GM21390 (cell line): ENCODE data around the gene VIPAS39.

Experiments
- ATAC-seq: cut with Tn5 transposase; IDR thresholded peaks from one replicate; pipeline ENCODE4 v1.9.1; 2021; ENCODE audit not compliant: unreplicated experiment

VIPAS39 gene

DNA sequence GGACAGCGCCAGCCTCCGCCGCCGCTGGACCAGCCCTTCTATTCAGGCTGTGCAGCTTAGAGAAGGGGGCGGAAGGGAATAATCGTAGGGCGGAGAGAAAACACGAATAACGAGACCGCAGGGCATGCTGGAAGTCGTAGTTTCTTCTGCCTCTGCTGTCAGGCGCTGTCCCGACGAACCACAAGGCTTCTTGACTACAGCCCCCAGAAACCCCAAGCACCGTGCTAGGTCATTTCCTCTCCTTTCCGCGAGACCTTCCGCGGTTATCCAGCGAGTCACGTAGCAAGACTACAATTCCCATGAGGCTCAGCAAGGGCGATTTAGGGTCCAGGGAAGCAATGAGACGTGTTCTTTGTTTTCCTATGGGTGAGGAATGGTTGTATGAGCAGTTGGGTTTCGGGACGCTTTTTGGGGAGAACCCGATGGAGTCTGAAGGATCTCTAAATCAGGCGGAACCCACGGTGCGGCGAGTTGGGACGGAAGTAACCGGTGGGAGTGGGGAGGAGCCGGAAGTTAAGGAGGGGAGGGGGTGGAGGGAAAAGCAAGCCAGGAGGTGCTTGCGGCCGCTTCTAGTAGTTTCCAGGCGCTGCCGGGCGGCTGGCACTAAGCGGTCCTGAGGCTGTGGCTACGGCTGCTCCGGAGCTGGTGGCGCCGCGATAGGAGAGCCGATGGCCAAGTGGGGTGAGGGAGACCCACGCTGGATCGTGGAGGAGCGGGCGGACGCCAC lies at the start of gene VIPAS39, which contains the start of gene AHSA1:
Gene VIPAS39 (minus strand): TSS at position 80 of the 727 bp plus-strand sequence. CDS start 3,499 bp downstream, outside the sequence.
Gene AHSA1 (plus strand): TSS at position 572 of the 727 bp plus-strand sequence. CDS start 97 bp downstream, at position 669.
- peak; percentile 87 for ATAC-seq

DNA sequence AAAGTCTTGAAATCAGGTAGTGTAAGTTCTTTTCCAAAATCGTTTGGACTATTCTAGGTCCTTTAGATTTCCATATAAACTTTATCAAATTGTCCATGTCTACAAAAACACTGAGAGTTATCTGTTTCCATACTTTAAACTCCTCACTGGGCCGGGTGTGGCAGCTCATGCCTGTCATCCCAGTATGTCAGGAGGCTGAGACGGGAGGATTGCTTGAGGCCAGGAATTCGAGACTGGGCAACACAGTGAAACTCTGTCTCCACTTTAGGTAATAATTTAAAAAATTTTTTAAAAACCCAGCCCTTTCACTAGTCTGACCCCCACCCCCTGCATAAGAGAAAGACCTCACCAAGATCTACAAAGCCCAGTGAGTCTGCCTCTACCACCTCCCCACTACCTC lies 47.6 kb upstream of the VIPAS39 start:
- ATAC-seq, result no peak

DNA sequence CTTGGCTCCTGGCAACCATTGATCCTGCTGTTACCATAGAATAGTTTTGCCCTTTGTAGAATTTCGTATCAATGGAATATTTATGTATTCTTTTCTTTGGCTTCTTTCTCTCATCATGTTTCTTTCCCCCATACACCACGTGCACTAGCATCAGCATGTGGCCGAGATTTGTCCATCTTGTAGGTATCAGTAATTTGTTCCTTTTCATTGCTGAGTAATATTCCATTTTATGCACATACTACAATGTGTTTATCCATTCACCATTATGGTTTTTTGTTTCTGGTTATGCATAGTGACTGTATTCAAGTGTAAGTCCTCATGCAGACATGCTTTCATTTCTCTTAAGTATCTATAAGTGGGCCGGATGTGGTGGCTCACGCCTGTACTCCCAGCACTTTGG lies 45.7 kb upstream of the VIPAS39 start:
- no peak for ATAC-seq

DNA sequence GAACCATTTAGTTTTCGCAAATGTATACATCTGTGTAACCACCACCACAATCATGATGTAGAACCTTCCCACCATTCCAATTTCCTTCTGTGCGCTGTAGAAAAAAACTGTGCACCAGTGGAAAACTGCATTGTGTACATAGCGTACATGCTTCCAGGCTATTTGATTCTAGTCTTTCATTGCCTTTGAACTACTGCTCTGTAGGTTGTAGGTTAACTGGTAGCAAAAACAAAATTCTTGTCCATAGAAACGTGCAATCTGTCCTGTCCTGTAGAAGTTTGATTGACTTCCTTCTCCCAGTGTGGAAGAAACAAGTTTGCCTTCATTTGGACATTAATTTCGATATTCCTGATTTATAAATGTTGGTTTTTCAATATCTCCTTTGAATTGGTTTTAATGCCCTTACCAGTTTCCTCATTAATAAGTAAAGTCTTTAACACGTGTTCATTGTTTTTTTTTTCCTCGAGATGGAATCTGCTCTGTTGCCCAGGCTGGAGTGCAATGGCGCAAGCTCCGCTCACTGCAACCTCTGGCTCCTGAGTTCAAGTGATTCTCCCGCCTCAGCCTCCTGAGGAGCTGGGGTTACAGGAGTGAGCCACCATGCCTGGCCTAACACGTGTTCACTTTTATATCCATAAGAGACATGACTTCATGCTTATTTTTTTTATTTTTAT lies 44.8 kb upstream of the VIPAS39 start:
- ATAC-seq, result no peak

DNA sequence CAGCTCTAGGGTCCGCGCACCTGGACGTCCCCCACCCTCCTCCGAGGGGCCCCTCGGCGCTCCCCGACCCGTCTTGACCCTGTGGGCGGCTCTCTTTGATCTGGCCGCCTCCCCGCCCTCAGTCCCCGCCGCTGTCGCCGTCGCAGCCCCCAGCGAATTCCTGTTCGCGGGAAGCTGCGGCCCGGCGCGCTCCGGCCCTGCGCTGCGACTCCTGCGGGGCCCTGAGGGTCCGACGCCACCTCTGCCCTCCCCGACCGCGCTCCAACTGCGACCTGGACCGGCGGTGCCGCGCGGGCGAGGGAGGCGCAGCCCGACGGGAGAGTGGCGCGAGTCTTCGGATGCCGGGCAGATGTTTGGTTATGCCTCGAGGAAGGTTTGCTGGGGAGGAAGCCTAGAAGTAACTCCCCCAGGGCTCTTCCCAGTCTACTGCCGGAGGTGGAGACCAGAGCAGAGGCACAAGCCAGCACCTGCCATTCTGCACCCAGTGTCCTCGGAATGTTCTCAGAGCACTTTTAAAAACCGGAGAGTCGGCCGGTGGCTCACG lies 41.7 kb upstream of the VIPAS39 start:
- ATAC-seq, result peak; percentile 40

DNA sequence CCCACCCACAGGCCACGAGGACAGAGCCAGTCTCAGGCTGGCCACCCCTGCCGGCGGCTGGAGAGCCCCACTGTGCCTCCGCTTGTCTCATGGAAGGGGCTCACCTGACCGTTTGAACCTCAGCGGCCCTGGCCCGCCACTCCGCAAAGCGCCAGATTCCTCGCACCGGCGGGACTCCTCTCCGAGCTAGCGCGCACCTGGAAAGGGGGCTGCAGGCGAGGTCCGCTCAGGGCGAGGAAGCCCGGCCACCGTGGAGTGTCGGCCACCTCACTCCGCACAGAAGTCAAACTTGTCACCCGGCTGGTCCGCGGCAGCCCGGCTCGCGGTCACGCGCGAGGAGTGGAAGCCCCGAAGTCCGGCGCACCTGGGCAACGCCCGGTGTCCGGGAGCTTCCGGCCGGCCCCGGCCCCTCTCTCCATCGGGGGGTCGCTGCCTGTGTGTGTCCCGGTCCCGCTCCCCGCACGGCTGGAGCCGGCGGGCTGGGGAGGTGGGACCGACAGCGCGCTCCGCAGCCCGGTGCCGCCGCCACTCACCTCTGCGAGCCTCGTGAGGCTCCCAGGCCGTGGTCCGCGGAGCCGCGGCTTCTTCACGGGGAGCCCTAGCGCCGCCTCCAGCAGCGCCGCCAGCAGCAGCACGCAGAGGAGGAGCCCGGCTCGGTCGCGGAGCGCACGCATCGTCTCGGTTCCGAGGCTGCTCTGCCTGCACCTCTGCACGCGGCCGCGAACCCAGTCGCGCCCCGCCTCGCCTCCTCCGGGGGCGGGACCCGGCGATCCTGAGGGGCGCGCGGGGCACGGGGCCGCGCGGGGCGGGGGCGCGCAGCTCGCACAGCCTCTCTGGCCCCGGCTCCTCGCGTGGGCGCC lies 40.9 kb upstream of the VIPAS39 start, which contains the start of gene ISM2:
Gene ISM2 (minus strand): TSS at position 697 of the 860 bp plus-strand sequence. CDS start 23 bp downstream, at position 674.
- ATAC-seq, result peak; percentile 59

DNA sequence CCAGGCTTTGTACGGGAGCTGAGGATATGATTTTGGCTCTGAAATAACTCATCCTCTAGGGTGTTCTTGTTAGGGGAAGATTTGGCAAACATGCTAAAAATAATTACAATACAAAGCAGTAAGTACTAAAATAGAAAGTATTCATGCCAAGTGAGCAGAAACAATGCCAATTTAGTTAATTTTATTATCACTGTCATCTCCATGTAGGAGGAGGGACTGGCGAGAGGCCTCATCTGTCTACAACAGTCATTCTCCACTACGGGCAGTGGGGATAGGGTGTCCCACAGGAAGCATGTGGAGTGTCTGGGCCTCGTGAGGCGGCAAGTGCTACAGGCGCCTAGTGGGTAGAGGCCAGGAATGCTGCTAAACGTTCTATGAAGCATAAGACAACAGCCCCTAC lies 37.9 kb upstream of the VIPAS39 start:
- ATAC-seq, result no peak

DNA sequence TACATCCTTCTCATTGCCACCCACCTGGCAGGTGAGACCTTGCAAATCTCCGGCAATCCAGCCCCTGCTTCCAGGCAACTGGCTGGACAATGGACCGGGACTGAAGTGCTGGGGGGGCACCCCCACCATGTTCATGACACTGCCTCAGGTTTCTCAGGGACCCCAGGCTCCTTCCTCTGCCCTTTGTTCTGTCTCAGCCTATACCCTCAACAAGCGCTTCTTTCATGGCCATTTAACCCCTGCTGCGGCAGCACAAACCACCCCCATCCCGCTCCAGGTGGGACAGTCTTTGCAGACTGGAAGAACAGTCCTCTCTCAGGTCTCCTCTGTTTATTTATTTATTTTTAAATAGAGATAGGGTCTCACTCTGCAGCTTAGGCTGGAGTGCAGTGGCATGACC lies 33.7 kb upstream of the VIPAS39 start:
- ATAC-seq, result no peak

DNA sequence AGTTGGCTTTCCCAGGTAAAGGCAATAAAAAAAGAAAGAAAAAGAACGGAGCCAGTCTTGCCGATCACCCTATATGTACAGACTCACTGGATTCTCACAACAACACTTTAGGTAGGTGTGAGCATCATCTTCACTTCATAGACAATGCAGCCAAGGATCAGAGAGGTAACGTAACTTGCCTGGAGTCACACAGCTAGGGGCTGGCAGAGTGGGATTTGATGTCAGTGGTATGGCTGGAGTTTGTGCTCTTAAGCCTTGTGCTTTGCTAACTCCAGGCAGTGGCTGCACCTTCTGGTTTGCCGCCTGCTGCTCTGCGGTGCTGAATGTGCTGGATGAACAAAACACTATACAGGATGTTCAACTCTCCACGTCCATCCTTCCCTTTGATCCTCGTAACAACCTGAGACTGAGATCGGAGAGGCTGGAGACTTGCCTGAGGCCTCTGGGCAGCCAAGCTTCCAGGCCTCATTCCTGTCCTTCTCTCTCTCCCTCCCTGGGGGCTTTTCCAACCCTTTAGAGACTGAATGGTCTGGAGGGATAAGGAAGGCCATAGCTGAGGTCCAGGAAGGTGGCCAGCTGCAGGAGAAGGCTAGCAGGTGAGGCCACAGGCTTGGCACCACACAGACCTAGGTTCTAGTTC lies 33.1 kb upstream of the VIPAS39 start:
- ATAC-seq, result no peak

DNA sequence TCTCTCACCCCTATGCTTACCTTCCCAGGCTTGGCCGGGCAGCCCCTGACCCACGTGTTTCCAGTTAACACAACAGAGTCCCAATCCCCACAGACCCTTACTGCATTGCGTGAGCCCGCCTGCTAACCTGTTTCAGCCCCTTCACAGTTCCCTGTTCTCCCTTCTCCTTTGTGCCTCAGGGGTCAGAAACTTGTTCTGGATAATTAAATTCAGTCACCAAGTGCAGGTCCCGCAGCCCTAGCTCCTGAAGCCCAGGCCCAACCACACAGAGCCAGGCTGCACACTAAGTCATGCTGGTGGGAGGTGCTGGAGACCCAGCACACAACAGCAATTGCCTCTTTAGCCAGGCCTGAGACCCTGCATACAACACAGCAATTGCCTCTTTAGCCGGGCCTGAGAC lies 31.6 kb upstream of the VIPAS39 start:
- ATAC-seq, result no peak

DNA sequence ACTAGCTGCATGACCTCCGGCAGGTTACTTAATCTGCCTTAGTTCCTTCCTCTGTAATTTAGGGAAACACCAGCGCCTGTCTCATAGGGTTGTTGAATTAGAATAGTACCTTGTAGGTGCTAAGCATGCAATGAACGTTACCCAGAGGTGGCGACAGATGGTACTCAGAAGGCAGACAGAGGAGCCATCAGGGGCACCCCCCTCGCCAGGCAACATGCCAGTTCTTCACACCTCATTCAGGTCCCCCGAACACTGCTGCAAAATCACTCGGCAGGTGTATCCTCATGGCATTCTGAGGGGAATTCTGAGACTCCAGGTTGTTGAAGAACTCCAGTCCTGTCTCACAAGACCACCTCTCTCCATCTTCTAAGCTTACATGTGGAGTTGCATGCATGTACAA lies 31.2 kb upstream of the VIPAS39 start:
- no peak for ATAC-seq

DNA sequence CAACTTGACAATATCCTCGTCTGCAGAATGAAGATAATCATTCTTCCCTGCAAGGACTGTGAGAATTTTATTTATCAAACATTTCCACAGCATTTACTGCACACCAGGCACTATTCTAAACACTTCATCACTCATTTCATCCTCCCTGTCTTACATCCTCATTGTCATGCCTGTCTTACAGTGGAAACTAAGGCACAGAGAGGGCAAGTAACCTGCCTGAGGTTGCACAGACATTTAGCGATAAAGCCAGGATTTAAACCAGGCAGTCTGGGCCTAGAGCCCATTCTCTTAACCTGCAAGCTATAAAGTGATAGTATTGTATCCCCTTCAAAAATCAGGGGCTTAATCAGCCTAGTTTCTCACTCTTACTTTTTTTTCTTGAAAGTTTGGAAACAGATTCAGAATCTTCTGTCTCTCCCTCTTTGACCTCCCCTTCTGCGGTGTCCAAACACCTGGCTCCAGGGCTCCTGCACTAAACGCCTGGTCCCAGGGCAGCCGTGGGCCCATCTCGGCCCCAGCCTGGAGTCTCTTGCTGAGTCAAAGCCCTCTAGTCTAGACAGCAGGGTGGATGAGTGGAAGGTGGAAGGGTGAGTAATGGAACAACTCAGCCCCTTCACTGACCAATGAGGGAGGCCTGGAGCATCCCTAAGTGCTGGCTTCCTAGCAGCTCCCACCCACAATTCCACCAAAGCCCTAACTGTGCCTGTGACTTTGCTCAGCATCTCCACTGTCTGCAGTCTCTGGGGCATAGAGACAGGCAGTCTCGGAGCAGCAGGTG lies 28.7 kb upstream of the VIPAS39 start:
- ATAC-seq, result no peak

DNA sequence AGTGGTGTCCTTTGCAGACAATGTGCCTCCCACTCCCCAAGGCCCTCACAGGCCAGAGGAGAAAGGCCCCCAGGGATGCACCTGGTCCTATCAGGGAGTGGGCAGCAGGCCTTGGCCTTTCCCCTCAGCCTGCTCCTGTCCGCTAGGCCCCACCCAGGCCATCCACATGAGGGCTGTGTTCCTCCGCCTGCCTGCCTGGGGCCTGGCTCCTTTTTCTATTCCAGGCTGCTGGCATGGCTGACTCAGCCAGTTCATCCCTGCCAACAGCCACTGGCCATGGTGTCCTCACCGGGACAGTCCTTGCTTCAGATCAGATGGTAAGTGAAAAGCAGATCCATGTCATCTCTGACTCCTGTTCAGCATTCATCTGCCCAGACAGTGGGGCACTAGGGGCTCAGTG lies 27.9 kb upstream of the VIPAS39 start:
- ATAC-seq, result no peak

DNA sequence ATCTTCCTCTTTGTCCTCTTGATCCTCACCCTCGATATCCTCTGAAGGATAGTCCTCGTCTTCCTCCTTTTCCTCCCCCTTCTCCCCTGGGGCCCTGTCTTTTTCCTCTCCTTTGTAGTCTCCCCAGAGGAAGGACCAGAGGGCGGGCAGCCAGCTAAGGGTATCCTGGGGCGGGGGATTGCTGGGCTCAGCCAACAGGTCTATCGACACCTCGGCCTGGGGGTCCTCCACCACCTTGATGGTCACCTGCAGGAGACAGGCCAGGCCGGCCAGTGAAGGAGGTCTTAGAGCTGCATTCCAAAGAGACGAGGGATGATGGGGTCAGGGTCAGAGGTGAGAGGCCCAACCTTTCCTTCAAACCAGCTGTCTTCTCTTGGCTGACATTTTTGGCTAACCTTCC lies 25.0 kb upstream of the VIPAS39 start:
- ATAC-seq, result no peak

DNA sequence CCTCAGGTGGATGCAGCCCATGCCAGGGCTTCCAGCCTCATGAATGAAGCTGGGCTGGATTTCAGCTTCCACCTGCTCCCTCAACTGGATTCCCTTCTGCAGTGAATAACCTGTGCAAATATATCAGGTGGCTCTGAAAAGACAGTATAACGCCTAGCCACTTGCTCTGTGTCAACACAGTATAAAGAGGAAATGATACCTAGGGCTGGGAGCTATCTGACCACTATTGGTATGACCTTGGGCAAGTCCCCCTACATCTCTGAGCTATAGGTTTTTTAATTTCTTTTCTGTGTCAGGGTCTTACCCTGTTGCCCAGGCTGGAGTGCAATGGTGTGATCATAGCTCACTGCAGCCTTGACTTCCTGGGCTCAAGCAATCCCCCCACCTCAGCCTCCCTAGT lies 21.4 kb upstream of the VIPAS39 start:
- ATAC-seq, result peak; percentile 91

DNA sequence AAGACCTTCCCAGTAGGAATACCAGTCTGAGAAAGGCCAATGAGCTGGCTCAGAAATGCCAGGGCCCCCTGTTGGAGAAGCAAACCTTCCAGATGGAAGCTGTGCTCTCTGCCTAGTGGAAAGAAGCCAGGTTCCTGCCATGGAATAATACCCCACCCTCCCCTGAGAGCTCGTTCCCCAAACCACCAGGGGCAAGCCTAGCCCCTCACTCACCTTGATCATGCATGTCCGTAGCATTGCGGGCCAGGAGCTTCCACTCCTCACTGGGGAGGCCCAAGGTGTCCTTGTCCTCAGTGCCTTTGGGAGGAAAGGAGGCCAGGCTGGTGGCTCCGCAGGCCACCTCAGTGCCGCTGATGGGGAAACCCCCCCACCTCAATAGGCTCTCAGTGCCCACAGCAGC lies 20.6 kb upstream of the VIPAS39 start:
- no peak for ATAC-seq

DNA sequence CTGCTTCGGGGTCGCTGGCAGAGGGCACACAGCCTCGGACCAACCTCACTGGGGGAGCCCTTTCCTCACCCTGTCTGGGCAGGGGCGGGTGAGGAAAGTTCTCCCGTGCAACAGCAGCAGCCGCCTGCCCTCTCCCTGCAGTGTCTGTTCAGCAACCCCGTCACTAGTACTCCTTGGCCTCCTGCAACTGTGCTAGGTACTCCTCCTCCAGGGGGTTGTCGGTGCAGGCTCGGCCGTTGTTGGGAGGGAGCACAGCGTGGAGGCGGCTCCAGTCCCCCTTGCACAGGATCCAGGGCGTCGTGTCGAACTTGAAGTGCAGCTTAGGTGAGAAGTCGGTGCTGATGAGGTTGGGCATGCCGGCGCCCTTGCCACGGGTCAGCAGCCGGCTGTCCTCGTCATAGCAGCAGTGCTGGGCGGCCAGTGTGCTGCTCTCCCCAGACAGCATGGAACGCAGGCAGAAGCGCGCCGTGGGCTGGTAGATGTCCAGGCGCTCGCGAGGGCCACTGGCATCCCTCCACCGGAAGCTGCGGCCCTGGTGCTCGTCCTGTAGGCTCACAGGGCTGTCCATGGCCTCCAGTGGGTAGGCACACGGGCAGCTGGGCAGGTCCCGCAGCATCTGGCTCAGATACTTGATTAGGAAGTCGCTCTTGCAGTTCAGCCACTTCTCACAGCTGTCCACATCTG lies 18.2 kb upstream of the VIPAS39 start:
- ATAC-seq, result no peak

DNA sequence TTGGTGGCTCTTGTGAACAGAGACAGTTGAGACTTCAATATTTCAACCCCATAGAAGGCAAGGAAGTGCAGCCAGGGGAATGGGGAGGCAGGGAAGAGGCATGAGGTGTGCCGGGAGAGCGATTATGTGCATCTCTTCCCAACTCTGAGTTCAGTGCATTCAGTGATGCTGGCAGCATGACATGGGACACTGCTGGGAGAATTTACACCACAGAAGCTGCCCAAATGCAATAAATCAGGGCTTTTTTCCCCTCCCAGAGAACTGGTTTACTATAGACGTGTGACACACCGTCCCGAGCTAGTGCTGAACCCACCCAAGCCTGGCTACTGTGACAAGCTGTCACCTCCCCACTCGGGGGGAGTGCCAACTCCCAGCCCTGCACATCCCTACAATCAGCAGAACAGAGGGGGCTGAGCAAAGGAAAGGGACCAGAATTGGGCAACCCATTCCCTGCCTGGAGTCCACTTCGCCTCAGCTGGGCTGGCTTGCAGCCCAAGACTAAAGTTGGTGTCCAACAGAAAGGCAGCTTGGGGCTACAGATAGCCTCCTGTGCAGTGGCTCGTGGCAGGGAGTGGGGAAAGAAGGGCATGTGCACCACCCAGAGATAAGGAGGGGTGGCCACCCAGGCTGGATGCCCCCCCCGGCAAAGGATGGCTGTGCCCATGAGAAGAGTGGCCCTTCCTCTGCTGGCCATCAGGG lies 17.2 kb upstream of the VIPAS39 start:
- no peak for ATAC-seq

DNA sequence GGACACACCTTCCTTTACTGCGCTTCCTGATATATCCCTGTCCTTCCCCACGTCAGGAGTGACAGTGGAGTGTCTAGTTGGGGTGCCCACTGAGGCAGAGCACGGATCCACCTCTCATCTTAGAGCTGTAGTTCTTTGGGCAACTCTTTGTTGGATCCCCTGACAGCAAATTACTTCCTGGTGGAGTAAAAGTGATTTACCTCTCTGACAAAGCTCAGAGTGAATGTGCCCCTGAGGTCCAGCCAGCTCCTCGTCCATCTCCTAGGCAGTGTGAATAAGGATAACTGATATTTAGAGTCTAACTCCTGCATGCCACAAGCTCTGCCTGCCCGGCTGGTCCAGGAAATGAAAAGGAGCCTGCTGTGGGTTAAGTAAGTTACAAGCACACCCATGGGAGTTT lies 16.5 kb upstream of the VIPAS39 start:
- ATAC-seq, result no peak
